ENCODE results near the gene GUCA1A.
"Not testable (repeated sequence)": the region's sequence is repeated elsewhere in the genome, so short reads cannot be mapped to it uniquely, and the experiment has no call there.

Gene GUCA1A

DNA sequence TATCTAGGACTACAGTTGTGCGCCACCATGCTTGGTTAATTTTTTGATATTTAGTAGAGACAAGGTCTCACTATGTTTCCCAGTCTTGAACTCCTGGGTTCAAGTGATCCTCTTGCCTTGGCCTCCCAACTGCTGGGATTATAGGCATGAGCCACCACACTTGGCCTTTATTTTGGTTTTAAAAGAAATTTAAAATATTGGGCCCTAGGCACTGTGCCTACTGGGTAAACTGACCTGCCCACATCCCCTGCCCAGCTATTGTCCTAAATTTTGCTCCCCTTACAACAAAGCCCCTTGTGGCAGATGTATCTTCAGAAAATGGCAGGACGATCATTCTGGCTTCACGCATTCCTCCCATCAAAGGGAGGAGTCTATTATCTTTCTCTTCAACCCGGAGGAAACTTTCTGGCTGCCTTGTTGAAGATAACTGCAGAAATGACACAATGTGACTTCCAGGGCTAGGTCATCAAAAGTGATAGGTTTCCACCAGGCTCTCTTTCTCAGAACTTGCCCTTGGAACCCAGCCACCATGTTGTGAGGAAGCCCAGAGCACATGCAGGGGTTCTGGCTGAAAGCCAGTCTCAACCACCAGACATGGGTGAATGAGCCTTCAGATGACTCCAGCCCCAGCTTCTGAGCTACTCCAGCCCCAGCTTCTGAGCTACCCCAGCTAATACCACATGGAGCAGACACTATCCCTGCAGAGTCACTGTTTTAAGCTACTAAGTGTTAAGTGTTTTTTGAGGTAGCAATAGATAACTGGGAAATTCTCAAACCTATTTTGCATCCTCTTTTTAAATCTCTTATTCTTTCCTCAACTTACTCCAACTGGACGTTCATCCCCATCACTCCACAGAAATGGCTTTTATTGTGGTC lies 26.2 kb downstream of the GUCA1A start:
- H3K4me1 ChIP-seq (ENCODE audit: control insufficient read depth in 1 of 2, insufficient read depth in 2 of 2, low read length in 2 of 2): peaks cover 0 to 10% of the 10 kb centered on the region in 2 donors
- peaks cover 3 to 14% of the 10 kb centered on the region in 2 donors for H3K36me3 ChIP-seq (ENCODE audit: control insufficient read depth in 1 of 2, insufficient read depth in 2 of 2, low read length in 2 of 2)
- no peak overlapping the region for H3K4me3 ChIP-seq (ENCODE audit: low read depth in 1 of 2, low read length in 2 of 2)
- H3K27ac ChIP-seq (ENCODE audit: low read length): no peak overlapping the region
- H3K27me3 ChIP-seq (ENCODE audit: low read depth, low read length): no peaks in the 10 kb centered on the region
- no peaks in the 10 kb centered on the region for H3K9me3 ChIP-seq (ENCODE audit: control insufficient read depth in 1 of 2, low read length in 2 of 2)

DNA sequence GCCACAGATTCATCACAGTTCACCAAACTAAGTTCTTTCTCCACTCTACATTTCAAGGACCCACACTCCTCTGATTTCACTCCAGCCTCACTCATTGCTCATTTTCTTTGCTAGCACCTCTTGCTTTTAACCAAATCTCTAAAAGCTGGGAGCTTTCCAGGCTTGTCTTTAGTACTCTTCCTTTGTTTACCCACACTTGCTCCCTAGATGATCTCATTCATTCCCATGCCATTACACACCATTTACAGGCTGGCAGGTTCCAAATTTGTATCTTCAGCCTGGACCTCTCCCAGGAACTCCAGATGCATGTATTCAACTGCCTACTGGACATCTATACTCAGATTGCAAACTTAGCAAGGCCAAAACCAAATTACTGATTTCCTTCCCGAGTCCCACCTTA lies 26.9 kb downstream of the GUCA1A start:
- no peak overlapping the region for H3K27ac ChIP-seq (ENCODE audit: low read length)

DNA sequence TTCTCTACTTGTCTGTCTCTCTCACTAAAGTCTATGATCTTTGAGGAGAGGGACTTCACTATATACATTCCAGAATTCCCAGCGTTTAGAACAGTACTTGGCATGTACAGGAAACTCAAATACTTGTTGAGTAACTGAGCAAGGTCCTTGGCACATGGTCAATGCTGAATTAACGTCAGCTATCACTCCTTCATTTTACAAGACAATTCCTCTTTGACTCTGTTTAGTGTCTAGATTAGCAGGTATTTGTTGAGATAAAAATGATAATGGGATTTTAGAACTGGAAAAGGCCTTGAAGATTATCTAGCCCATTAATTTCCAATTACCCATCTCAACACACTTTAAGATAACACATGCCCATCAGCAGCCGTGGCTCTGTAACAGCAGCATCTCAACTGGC lies 28.2 kb downstream of the GUCA1A start:
- Histone ChIP-seq H3K9me3 (ENCODE audit: control insufficient read depth in 1 of 2, low read length in 2 of 2) (no peaks in the 10 kb centered on the region), H3K27ac (ENCODE audit: low read length) (no peak overlapping the region), H3K36me3 (ENCODE audit: control insufficient read depth in 1 of 2, insufficient read depth in 2 of 2, low read length in 2 of 2) (peaks cover 3 to 23% of the 10 kb centered on the region in 2 donors), H3K4me3 (ENCODE audit: low read depth in 1 of 2, low read length in 2 of 2) (no peak overlapping the region), H3K27me3 (ENCODE audit: low read depth, low read length) (no peaks in the 10 kb centered on the region), H3K4me1 (ENCODE audit: control insufficient read depth in 1 of 2, insufficient read depth in 2 of 2, low read length in 2 of 2) (peaks cover 0 to 10% of the 10 kb centered on the region in 2 donors)

More for the DNA sequence above, 26.9 kb downstream of the GUCA1A start:
- Histone ChIP-seq H3K36me3 (ENCODE audit: control insufficient read depth in 1 of 2, insufficient read depth in 2 of 2, low read length in 2 of 2) (peaks cover 3 to 20% of the 10 kb centered on the region in 2 donors), H3K4me3 (ENCODE audit: low read depth in 1 of 2, low read length in 2 of 2) (no peak overlapping the region), H3K27me3 (ENCODE audit: low read depth, low read length) (no peaks in the 10 kb centered on the region), H3K4me1 (ENCODE audit: control insufficient read depth in 1 of 2, insufficient read depth in 2 of 2, low read length in 2 of 2) (peaks cover 0 to 10% of the 10 kb centered on the region in 2 donors), H3K9me3 (ENCODE audit: control insufficient read depth in 1 of 2, low read length in 2 of 2) (no peaks in the 10 kb centered on the region)

DNA sequence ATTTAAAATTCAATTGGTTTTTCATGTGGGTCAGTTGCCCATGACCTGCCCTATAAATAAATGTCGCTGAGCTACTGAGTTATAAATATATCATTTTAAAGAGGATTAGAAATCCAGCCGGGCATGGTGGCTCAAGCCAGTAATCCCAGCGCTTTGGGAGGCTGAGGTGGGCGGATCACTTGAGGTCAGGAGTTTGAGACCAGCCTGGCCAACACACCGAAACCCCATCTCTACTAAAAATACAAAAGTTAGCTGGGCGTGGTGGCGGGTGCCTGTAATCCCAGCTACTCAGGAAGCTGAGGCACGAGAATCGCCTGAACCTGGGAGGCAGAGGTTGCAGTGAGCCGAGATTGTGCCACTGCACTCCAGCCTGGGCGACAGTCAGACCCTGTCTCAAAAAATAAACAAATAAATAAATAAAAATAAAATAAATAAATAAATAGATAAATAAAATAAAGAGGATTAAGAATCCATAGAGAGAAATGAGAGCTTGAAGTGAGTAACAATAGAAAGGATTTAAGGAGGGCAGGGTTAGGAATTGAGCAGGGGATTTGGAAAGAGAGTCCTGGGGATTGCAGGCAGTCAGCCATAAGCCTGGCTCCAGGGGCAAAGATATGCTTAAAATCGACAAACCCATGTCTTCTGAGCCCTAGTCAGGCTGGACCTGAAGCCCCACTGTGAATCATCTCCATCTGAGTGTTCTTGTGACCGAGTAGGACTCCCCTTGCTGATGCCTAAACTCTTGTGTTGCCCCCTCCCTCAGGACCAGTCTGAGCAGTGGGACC lies 29.2 kb downstream of the GUCA1A start:
- not testable (repeated sequence) for H3K27ac ChIP-seq (ENCODE audit: low read length); H3K4me1 ChIP-seq (ENCODE audit: control insufficient read depth in 1 of 2, insufficient read depth in 2 of 2, low read length in 2 of 2); H3K27me3 ChIP-seq (ENCODE audit: low read depth, low read length); H3K4me3 ChIP-seq (ENCODE audit: low read depth in 1 of 2, low read length in 2 of 2); H3K9me3 ChIP-seq (ENCODE audit: control insufficient read depth in 1 of 2, low read length in 2 of 2)
- H3K36me3 ChIP-seq (ENCODE audit: control insufficient read depth in 1 of 2, insufficient read depth in 2 of 2, low read length in 2 of 2): peaks cover 7 to 29% of the 10 kb centered on the region in 2 donors

DNA sequence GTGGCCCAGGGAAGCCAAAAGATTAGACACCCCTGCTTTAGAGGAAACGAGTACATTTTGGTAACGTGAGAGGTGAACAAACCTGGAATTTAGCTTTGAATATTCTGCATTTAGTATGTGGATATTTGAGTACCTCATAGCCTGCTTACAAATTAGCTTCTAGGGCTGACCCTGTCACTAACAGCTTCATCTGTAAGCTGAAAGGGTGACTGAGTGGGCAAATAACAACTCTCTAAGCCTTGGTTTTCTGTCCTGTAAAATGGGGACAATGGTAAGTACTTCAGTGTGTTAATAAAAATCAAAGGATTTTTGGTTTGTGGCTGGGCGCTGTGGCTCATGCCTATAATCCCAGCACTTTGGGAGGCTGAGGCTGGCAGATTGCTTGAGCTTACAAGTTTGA lies 30.0 kb downstream of the GUCA1A start:
- Histone ChIP-seq H3K4me1 (ENCODE audit: control insufficient read depth in 1 of 2, insufficient read depth in 2 of 2, low read length in 2 of 2) (peaks cover 0 to 10% of the 10 kb centered on the region in 2 donors), H3K27me3 (ENCODE audit: low read depth, low read length) (no peaks in the 10 kb centered on the region), H3K27ac (ENCODE audit: low read length) (no peak overlapping the region), H3K9me3 (ENCODE audit: control insufficient read depth in 1 of 2, low read length in 2 of 2) (no peaks in the 10 kb centered on the region), H3K36me3 (ENCODE audit: control insufficient read depth in 1 of 2, insufficient read depth in 2 of 2, low read length in 2 of 2) (peaks cover 11 to 36% of the 10 kb centered on the region in 2 donors), H3K4me3 (ENCODE audit: low read depth in 1 of 2, low read length in 2 of 2) (no peak overlapping the region)

DNA sequence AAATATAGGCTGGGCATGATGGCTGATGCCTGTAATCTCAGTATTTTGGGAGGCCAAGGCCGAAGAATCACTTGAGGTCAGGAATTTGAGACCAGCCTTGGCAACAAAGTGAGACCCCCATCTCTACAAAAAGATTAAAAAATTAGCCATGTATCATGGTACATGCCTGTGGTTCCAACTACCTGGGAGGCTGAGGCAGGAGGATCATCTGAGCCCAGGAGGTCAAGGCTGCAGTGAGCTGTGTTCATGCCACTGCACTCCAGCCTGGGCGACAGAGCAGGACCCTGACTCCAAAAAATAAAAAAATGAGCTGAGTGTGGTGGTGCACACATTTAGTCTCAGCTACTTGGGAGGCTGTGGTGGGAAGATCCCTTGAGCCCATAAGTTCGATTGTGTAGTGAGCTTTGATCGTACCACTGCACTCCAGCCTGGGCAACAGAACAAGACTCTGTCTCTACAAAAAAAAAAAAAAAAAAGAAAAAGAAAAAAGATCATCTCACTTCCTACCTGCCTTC lies 31.7 kb downstream of the GUCA1A start:
- peaks cover 0 to 10% of the 10 kb centered on the region in 2 donors for H3K4me1 ChIP-seq (ENCODE audit: control insufficient read depth in 1 of 2, insufficient read depth in 2 of 2, low read length in 2 of 2)
- no peak overlapping the region for H3K4me3 ChIP-seq (ENCODE audit: low read depth in 1 of 2, low read length in 2 of 2)
- H3K27me3 ChIP-seq (ENCODE audit: low read depth, low read length): no peaks in the 10 kb centered on the region
- H3K36me3 ChIP-seq (ENCODE audit: control insufficient read depth in 1 of 2, insufficient read depth in 2 of 2, low read length in 2 of 2): peaks cover 22 to 52% of the 10 kb centered on the region in 2 donors
- H3K9me3 ChIP-seq (ENCODE audit: control insufficient read depth in 1 of 2, low read length in 2 of 2): no peaks in the 10 kb centered on the region
- no peak overlapping the region for H3K27ac ChIP-seq (ENCODE audit: low read length)

DNA sequence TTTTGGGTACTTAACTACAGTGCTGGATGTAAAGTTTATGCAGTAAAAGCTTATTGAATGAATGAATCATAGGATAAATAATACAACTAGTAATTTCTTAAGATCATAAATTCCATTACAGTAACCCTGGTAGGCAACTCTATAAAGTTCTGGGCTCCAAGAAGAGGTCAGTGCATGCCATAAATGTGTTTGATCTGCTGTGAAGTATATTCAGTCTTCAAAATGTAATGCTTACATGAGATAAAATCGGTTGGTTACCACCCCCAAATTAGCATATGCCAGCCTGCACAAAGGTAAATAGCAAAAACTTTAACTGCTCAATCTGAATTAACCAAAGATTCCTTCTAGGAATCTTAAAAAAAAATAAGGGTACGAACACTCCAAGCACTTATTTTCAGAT lies 34.4 kb downstream of the GUCA1A start:
- H3K27me3 ChIP-seq (ENCODE audit: low read depth, low read length); H3K27ac ChIP-seq (ENCODE audit: low read length); H3K9me3 ChIP-seq (ENCODE audit: control insufficient read depth in 1 of 2, low read length in 2 of 2); H3K4me1 ChIP-seq (ENCODE audit: control insufficient read depth in 1 of 2, insufficient read depth in 2 of 2, low read length in 2 of 2); H3K4me3 ChIP-seq (ENCODE audit: low read depth in 1 of 2, low read length in 2 of 2): not testable (repeated sequence)
- peaks cover 41 to 75% of the 10 kb centered on the region in 2 donors for H3K36me3 ChIP-seq (ENCODE audit: control insufficient read depth in 1 of 2, insufficient read depth in 2 of 2, low read length in 2 of 2)

DNA sequence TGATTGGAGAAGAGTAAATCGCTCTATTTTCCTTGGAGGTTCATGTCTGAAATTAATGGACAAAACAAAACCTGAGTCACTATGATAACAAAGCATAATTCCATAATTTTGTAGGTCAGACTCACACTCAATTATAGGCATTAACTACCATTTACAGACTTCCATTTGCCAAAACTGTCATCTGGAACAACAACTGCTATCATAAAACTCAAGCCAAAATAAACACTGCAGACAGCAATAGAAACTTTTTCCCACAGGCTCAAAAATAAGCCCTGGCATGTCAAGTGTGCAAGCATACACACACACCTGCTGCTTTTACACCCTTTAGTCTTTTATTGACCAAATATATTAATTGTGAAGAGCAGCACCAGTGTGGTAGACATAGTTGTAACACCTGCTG lies 37.4 kb downstream of the GUCA1A start:
- Histone ChIP-seq H3K27me3 (ENCODE audit: low read depth, low read length) (no peaks in the 10 kb centered on the region), H3K36me3 (ENCODE audit: control insufficient read depth in 1 of 2, insufficient read depth in 2 of 2, low read length in 2 of 2) (peaks cover 46 to 65% of the 10 kb centered on the region in 2 donors), H3K4me3 (ENCODE audit: low read depth in 1 of 2, low read length in 2 of 2) (no peak overlapping the region), H3K9me3 (ENCODE audit: control insufficient read depth in 1 of 2, low read length in 2 of 2) (no peaks in the 10 kb centered on the region), H3K27ac (ENCODE audit: low read length) (no peak overlapping the region), H3K4me1 (ENCODE audit: control insufficient read depth in 1 of 2, insufficient read depth in 2 of 2, low read length in 2 of 2) (peaks cover 0 to 8% of the 10 kb centered on the region in 2 donors)

DNA sequence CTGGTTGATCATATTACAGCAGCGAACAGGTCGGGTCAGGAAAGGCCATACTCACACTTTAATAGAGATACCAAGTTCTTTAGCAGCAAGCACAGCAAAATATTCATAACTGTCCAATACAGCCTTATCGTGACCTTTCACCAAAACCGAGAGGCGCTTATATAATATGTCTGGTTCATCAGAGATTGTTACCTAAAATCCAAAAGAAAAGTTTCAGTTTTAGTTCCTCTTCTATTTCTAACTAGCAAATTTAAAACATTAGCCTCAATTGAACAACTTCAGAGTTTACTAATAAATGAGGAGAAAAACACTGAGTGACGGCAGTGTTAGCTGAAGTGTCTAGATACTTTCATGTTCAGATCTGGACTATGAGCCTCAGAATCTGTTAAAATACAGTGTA lies 38.6 kb downstream of the GUCA1A start:
- Histone ChIP-seq H3K36me3 (ENCODE audit: control insufficient read depth in 1 of 2, insufficient read depth in 2 of 2, low read length in 2 of 2) (peaks cover 44 to 58% of the 10 kb centered on the region in 2 donors), H3K27me3 (ENCODE audit: low read depth, low read length) (no peaks in the 10 kb centered on the region), H3K4me1 (ENCODE audit: control insufficient read depth in 1 of 2, insufficient read depth in 2 of 2, low read length in 2 of 2) (peaks cover 3 to 20% of the 10 kb centered on the region in 2 donors), H3K27ac (ENCODE audit: low read length) (no peak overlapping the region), H3K9me3 (ENCODE audit: control insufficient read depth in 1 of 2, low read length in 2 of 2) (no peaks in the 10 kb centered on the region), H3K4me3 (ENCODE audit: low read depth in 1 of 2, low read length in 2 of 2) (no peak overlapping the region)

DNA sequence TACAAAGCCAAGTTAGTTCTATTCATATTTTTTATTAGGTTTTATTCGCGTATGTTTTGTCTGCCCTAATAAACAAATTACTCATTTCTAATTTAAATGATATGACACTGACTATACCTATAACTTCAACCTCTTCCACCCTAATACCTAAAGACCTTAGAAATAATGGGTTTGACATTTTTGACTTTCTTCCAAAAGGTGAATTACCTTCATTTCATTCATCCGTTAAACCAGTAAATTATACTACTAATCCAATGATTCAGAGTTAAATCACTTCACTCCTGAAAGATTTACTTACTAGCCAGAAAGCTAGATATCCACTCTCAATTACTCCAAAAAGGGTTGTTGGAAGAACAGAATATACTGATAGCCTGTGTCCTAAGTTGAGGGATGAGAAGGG lies 39.3 kb downstream of the GUCA1A start:
- H3K4me3 ChIP-seq (ENCODE audit: low read depth in 1 of 2, low read length in 2 of 2): no peak overlapping the region
- no peaks in the 10 kb centered on the region for H3K9me3 ChIP-seq (ENCODE audit: control insufficient read depth in 1 of 2, low read length in 2 of 2)
- peaks cover 4 to 24% of the 10 kb centered on the region in 2 donors for H3K4me1 ChIP-seq (ENCODE audit: control insufficient read depth in 1 of 2, insufficient read depth in 2 of 2, low read length in 2 of 2)
- H3K27me3 ChIP-seq (ENCODE audit: low read depth, low read length): no peaks in the 10 kb centered on the region
- H3K27ac ChIP-seq (ENCODE audit: low read length): no peak overlapping the region
- peaks cover 43 to 55% of the 10 kb centered on the region in 2 donors for H3K36me3 ChIP-seq (ENCODE audit: control insufficient read depth in 1 of 2, insufficient read depth in 2 of 2, low read length in 2 of 2)

DNA sequence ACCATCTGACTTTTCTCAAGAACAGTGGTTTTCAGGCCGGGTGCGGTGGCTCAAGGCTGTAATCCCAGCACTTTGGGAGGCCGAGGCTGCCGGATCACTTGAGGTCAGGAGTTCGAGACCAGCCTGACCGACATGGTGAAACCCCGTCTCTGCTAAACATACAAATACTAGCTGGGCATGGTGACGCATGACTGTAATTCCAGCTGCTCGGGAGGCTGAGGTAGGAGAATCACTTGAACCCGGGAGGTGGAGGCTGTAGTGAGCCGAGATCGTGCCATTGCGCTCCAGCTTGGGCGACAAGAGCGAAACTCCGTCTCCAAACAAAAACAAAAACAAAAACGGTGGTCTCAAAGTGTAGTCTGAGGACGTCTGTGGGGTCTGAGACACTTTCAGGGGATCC lies 43.3 kb downstream of the GUCA1A start:
- peaks cover 4 to 28% of the 10 kb centered on the region in 2 donors for H3K4me1 ChIP-seq (ENCODE audit: control insufficient read depth in 1 of 2, insufficient read depth in 2 of 2, low read length in 2 of 2)
- peak overlapping the region; percentile 94 to 96 for H3K4me3 ChIP-seq (ENCODE audit: low read depth in 1 of 2, low read length in 2 of 2)
- H3K36me3 ChIP-seq (ENCODE audit: control insufficient read depth in 1 of 2, insufficient read depth in 2 of 2, low read length in 2 of 2): peaks cover 16 to 19% of the 10 kb centered on the region in 2 donors
- not testable (repeated sequence) for H3K9me3 ChIP-seq (ENCODE audit: control insufficient read depth in 1 of 2, low read length in 2 of 2); H3K27ac ChIP-seq (ENCODE audit: low read length); H3K27me3 ChIP-seq (ENCODE audit: low read depth, low read length)
